Uterus (tissue), 2 donors: ENCODE measurements around the gene BRF1.

ENCODE experiments used
- CTCF ChIP-seq, 4 experiments: fragments of 200-600 bp in 2 of 4; fragments of 450-650 bp in 2 of 4; sonication (generic) in 2 of 4; IDR thresholded peaks; one replicate each; pipeline ENCODE4 v1.5.1; 2016 to 2019; ENCODE audit warnings: antibody characterized with exemption in 4 of 4, mild to moderate bottlenecking in 2 of 4, moderate library complexity in 1 of 4
- POLR2A ChIP-seq, 2 donors: fragments of 450-650 bp; IDR thresholded peaks; one replicate each; pipeline ENCODE4 v1.6.1; 2016; ENCODE audit warnings: antibody characterized with exemption in 2 of 2, mild to moderate bottlenecking in 1 of 2, moderate library complexity in 1 of 2

- TF ChIP-seq CTCF (IDR thresholded peaks at IDR 0.05) (no peak), POLR2A (IDR thresholded peaks at IDR 0.05) (no peak)
These were observed 31.0 kb upstream of the BRF1 start for GRCh38 chr14:105331575-105332349.
